HG03025 (cell line): ENCODE results near the gene ZNF547.
"Not testable (repeated sequence)": the region's sequence is repeated elsewhere in the genome, so short reads cannot be mapped to it uniquely, and the experiment has no call there.

Experiments used
- ATAC-seq: cut with Tn5 transposase; IDR thresholded peaks from one replicate; pipeline ENCODE4 v1.9.1; 2021; ENCODE audit warnings: mild to moderate bottlenecking, moderate library complexity; ENCODE audit not compliant: unreplicated experiment, low FRiP score

ZNF547 gene

GRCh38 chr19:57366776-57367175, 3.4 kb downstream of the ZNF547 start:
- ATAC-seq: no peak

GRCh38 chr19:57374179-57374578, 10.8 kb downstream of the ZNF547 start:
- ATAC-seq: no peak

GRCh38 chr19:57374647-57375046, 11.3 kb downstream of the ZNF547 start:
- not testable (repeated sequence) for ATAC-seq

- ATAC-seq: no peak
Observed at GRCh38 chr19:57376151-57376550, 12.8 kb downstream of the ZNF547 start.

- no peak for ATAC-seq
Observed at GRCh38 chr19:57377498-57378146, 14.3 kb downstream of the ZNF547 start.

GRCh38 chr19:57380923-57381322, 17.6 kb downstream of the ZNF547 start:
- no peak for ATAC-seq

- no peak for ATAC-seq
Observed at GRCh38 chr19:57382806-57383488, 19.6 kb downstream of the ZNF547 start.

- no peak for ATAC-seq
Observed at GRCh38 chr19:57389194-57389729, 25.9 kb downstream of the ZNF547 start.

- peak; percentile 95 for ATAC-seq
Observed at GRCh38 chr19:57389730-57390598, 26.6 kb downstream of the ZNF547 start, which contains the start of gene ZNF548. Gene ZNF548, plus strand, starts transcription at chr19:57389854. Its CDS starts 246 bp downstream, at chr19:57390100.

- no peak for ATAC-seq
Observed at GRCh38 chr19:57395710-57396109, 32.4 kb downstream of the ZNF547 start.

- no peak for ATAC-seq
Observed at GRCh38 chr19:57398868-57399267, 35.5 kb downstream of the ZNF547 start.

- ATAC-seq: no peak
Observed at GRCh38 chr19:57403737-57404563, 40.6 kb downstream of the ZNF547 start.

GRCh38 chr19:57406516-57407123, 43.3 kb downstream of the ZNF547 start:
- ATAC-seq: no peak

GRCh38 chr19:57410877-57411671, 47.7 kb downstream of the ZNF547 start, which contains the start of gene ZNF17:
Gene ZNF17, plus strand, starts transcription at chr19:57411161. Its CDS starts 2,455 bp downstream, at chr19:57413616.
- peak; percentile 89 for ATAC-seq

- no peak for ATAC-seq
Observed at GRCh38 chr19:57419439-57419838, 56.1 kb downstream of the ZNF547 start.

- ATAC-seq: no peak
Observed at GRCh38 chr19:57421037-57421436, 57.7 kb downstream of the ZNF547 start.
